GM10248 (cell line): ENCODE results near the gene ANKRD31.
"Not testable (repeated sequence)": the region's sequence is repeated elsewhere in the genome, so short reads cannot be mapped to it uniquely, and the experiment has no call there.

Experiments used
- CTCF ChIA-PET: fragments of 300-600 bp; sonication (Branson Sonifier 250); formaldehyde crosslinking; extraction: SDS; loops from one replicate; lab custom pipeline; 2021; ENCODE audit warnings: antibody characterized with exemption; lab: Yijun Ruan, JAX
- POLR2A ChIA-PET: fragments of 350-650 bp; sonication (Branson Sonifier 250); formaldehyde crosslinking; extraction: SDS; loops from one replicate; lab custom pipeline; 2020; ENCODE audit warnings: antibody characterized with exemption; lab: Yijun Ruan, JAX
- DNase-seq: peaks from one replicate; pipeline ENCODE4 v3.0.0; 2012; ENCODE audit errors: extremely low spot score
- CTCF ChIP-seq: IDR thresholded peaks from 2 replicates; pipeline ENCODE4 v1.5.1; 2012; ENCODE audit warnings: mild to moderate bottlenecking, low read depth; ENCODE audit errors: extremely low read depth, missing control alignments, control extremely low read depth

The ANKRD31 gene

GRCh38 chr5:75234251-75234650, 2.4 kb downstream of the ANKRD31 start:
- no peak for DNase-seq
- TF ChIP-seq CTCF = no peak
- ChIA-PET POLR2A (no interaction called here), CTCF (interaction anchor here (0.8 kb wide), 1 partner anchor 103 kb away, joined by 3 read pairs; the partner anchor contains the start of gene HMGCR)

GRCh38 chr5:75226916-75227315, 9.8 kb downstream of the ANKRD31 start:
- ChIA-PET POLR2A (no interaction called here), CTCF (interaction anchor here (2.4 kb wide), 1 partner anchor 9 kb away, joined by 7 read pairs; the partner anchor contains the start of gene ANKRD31)
- DNase-seq = no peak
- no peak for TF ChIP-seq CTCF

- POLR2A ChIA-PET = no interaction called here
- CTCF ChIA-PET = no interaction called here
- no peak for DNase-seq
- TF ChIP-seq CTCF = no peak
Observed at GRCh38 chr5:75225506-75225905, 11.2 kb downstream of the ANKRD31 start.

- DNase-seq, CTCF ChIA-PET, POLR2A ChIA-PET: not testable (repeated sequence)
Observed at GRCh38 chr5:75220787-75221186, 15.9 kb downstream of the ANKRD31 start.

GRCh38 chr5:75214928-75215327, 21.8 kb downstream of the ANKRD31 start:
- CTCF ChIA-PET = no interaction called here
- DNase-seq = no peak
- POLR2A ChIA-PET = no interaction called here
- TF ChIP-seq CTCF = no peak

- TF ChIP-seq CTCF = no peak
- no peak for DNase-seq
- ChIA-PET CTCF (no interaction called here), POLR2A (no interaction called here)
Observed at GRCh38 chr5:75214409-75214808, 22.3 kb downstream of the ANKRD31 start.

GRCh38 chr5:75203604-75204003, 33.1 kb downstream of the ANKRD31 start:
- ChIA-PET POLR2A (no interaction called here), CTCF (no interaction called here)
- no peak for DNase-seq
- no peak for TF ChIP-seq CTCF
